Karpas-422 (cell line): ENCODE measurements around the gene MT1B. TPM values are rescaled to one million over a fixed set of nuclear protein-coding genes. Genes with fewer than 3 reads are reported as not detected.

Experiments used
- DNase-seq: peaks from one replicate; pipeline ENCODE4 v3.0.0-alpha.2; 2015
- H2AFZ ChIP-seq: fragments of 200-600 bp; sonication (generic); 2 replicates; pipeline ENCODE4 v1.6.1; 2014; ENCODE audit warnings: antibody characterized with exemption, low read length, mixed read lengths
- H3K27ac ChIP-seq: fragments of 200-600 bp; sonication (generic); 2 replicates; pipeline ENCODE4 v1.5.1; 2014; ENCODE audit warnings: mild to moderate bottlenecking, low read length, moderate library complexity
- H3K27me3 ChIP-seq: fragments of 200-600 bp; sonication (generic); 2 replicates; pipeline ENCODE4 v1.6.1; 2014; ENCODE audit warnings: low read length, mixed read lengths
- H3K36me3 ChIP-seq: fragments of 200-600 bp; sonication (generic); 2 replicates; pipeline ENCODE4 v1.6.1; 2014; ENCODE audit warnings: low read length, mixed read lengths; ENCODE audit not compliant: insufficient read depth
- H3K4me1 ChIP-seq: fragments of 200-600 bp; sonication (generic); 2 replicates; pipeline ENCODE4 v1.6.1; 2014; ENCODE audit warnings: mild to moderate bottlenecking, low read length, mixed read lengths
- H3K4me2 ChIP-seq: fragments of 200-600 bp; sonication (generic); 2 replicates; pipeline ENCODE4 v1.6.1; 2014; ENCODE audit warnings: low read length, low read depth, mild to moderate bottlenecking; ENCODE audit not compliant: poor library complexity, severe bottlenecking
- H3K4me3 ChIP-seq: fragments of 200-600 bp; sonication (generic); 2 replicates; pipeline ENCODE4 v1.5.1; 2014; ENCODE audit warnings: mild to moderate bottlenecking, antibody characterized with exemption, low read length, mixed read lengths
- H3K79me2 ChIP-seq: fragments of 200-600 bp; sonication (generic); 2 replicates; pipeline ENCODE4 v1.6.1; 2014; ENCODE audit warnings: mild to moderate bottlenecking, low read length, mixed read lengths
- H3K9ac ChIP-seq: fragments of 200-600 bp; sonication (generic); 2 replicates; pipeline ENCODE4 v1.6.0; 2014; ENCODE audit warnings: low read length
- H3K9me2 ChIP-seq: fragments of 200-600 bp; sonication (generic), shearing (Covaris generic); replicated peaks from 2 replicates; pipeline ENCODE4 v1.6.0; 2014; ENCODE audit warnings: mild to moderate bottlenecking, low read length, moderate library complexity; ENCODE audit not compliant: insufficient read depth
- H3K9me3 ChIP-seq: fragments of 300-700, 200-600 bp; sonication (generic); 2 replicates; pipeline ENCODE4 v1.6.1; 2014; ENCODE audit warnings: low read length, mixed read lengths
- H4K20me1 ChIP-seq: fragments of 200-600 bp; sonication (generic); 2 replicates; pipeline ENCODE4 v1.6.1; 2014; ENCODE audit warnings: mild to moderate bottlenecking, antibody characterized with exemption, low read length, low read depth; ENCODE audit not compliant: insufficient read depth
- total RNA-seq: library from RNA; depleted of rRNA; stranded (reverse); fragments of >200 nt; shearing (Covaris generic); gene quantifications from 2 replicates; pipeline ENCODE4 v1.2.3, GENCODE V29; 2014; ENCODE audit warnings: low replicate concordance; rRNA removed

The MT1B gene
- total RNA-seq, 1 experiment from 2014 or later: 2.7 TPM

GRCh38 chr16:56700631-56701030 lies 48.9 kb downstream of the MT1B start:
- Histone ChIP-seq H3K4me2 (no peak overlapping the region), H3K27me3 (no peaks in the 10 kb centered on the region), H3K27ac (no peak overlapping the region), H2AFZ (no peak overlapping the region), H4K20me1 (no peaks in the 10 kb centered on the region), H3K4me3 (no peak overlapping the region), H3K9ac (no peak overlapping the region), H3K4me1 (peaks cover 8% of the 10 kb centered on the region), H3K9me2 (no peaks in the 10 kb centered on the region), H3K36me3 (no peaks in the 10 kb centered on the region), H3K9me3 (no peaks in the 10 kb centered on the region), H3K79me2 (no peaks in the 10 kb centered on the region)
- DNase-seq: no peak

DNA sequence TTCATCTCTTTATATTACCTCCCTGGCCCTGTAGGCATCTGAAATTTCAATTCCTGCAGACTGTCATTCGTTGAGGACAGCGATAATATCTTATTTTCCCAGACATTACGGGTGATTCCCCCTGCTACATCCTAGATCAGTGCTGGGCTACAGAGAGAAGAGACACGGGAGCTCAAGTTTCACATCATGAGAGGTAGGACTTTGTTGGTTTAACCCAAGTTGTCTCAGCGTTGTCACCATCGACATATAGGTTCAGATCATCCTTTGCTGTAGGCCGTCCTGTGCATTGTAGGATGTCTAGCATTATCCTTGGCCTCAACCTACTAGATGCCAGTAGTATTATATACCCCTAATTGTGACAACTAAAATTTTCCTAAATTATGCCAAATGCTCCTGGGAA lies 49.8 kb downstream of the MT1B start:
- H4K20me1 ChIP-seq: no peaks in the 10 kb centered on the region
- H3K27me3 ChIP-seq: no peaks in the 10 kb centered on the region
- H3K36me3 ChIP-seq: no peaks in the 10 kb centered on the region
- no peaks in the 10 kb centered on the region for H3K9me3 ChIP-seq
- no peak overlapping the region for H3K4me3 ChIP-seq
- H3K4me2 ChIP-seq: no peak overlapping the region
- no peak overlapping the region for H3K9ac ChIP-seq
- peaks cover 8% of the 10 kb centered on the region for H3K4me1 ChIP-seq
- DNase-seq: no peak
- no peak overlapping the region for H3K27ac ChIP-seq
- 0 out of 2 replicates have a peak overlapping the region, but pooled peaks have one; percentile 31 for H2AFZ ChIP-seq
- H3K9me2 ChIP-seq: no peaks in the 10 kb centered on the region
- H3K79me2 ChIP-seq: no peaks in the 10 kb centered on the region

Other genes with a start within 250 kb of the MT1B start
- 243 and 284 TPM in 2 replicates for gene AMFR, start 226.3 kb upstream of the MT1B start, total RNA-seq
- 73.2 and 170 TPM in 2 replicates for gene NUDT21, start 200.6 kb upstream of the MT1B start, total RNA-seq
- 51.9 and 61.0 TPM in 2 replicates for gene OGFOD1, start 200.3 kb upstream of the MT1B start, total RNA-seq
- 55.5 and 66.2 TPM in 2 replicates for gene BBS2, start 131.9 kb upstream of the MT1B start, total RNA-seq
- not detected in 2 replicates for gene MT4, start 86.8 kb upstream of the MT1B start, total RNA-seq
- gene MT3, start 62.4 kb upstream of the MT1B start, total RNA-seq: not detected in 2 replicates
- gene MT2A, start 43.3 kb upstream of the MT1B start, total RNA-seq: 292 and 385 TPM in 2 replicates
- not detected in 2 replicates for gene MT1E, start 26.1 kb upstream of the MT1B start, total RNA-seq
- not detected in 2 replicates for gene MT1M, start 19.2 kb upstream of the MT1B start, total RNA-seq
- gene MT1A, start 13.2 kb upstream of the MT1B start, total RNA-seq: not detected in 2 replicates
- gene MT1F, start 6.1 kb downstream of the MT1B start, total RNA-seq: 36.3 and 68.5 TPM in 2 replicates
- gene MT1G, start 16.2 kb downstream of the MT1B start, total RNA-seq: not detected in 2 replicates
- 4.6 TPM in 1 of 2 replicates, not detected in the other for gene MT1H, start 17.9 kb downstream of the MT1B start, total RNA-seq
- 238 and 374 TPM in 2 replicates for gene MT1X, start 30.6 kb downstream of the MT1B start, total RNA-seq
- 112 and 116 TPM in 2 replicates for gene NUP93, start 78.2 kb downstream of the MT1B start, total RNA-seq
- gene SLC12A3, start 213.3 kb downstream of the MT1B start, total RNA-seq: 0.14 TPM in 1 of 2 replicates, not detected in the other